Stimulated activated CD4-positive, alpha-beta T cell treated with anti-CD3 and anti-CD28 coated beads, Interleukin-15, amount 100 ng/mL, for 48 hours (primary cell): Measurements from ENCODE around the gene KCNH1.
A peak's percentile ranks its signal among the peaks of the same experiment; 100 is the strongest.

Source experiments
- DNase-seq, 2 donors: peaks; one replicate each; pipeline ENCODE4 v3.0.0-alpha.2; 2020; ENCODE audit warnings: low read depth in 2 of 2

Gene KCNH1, protein sequence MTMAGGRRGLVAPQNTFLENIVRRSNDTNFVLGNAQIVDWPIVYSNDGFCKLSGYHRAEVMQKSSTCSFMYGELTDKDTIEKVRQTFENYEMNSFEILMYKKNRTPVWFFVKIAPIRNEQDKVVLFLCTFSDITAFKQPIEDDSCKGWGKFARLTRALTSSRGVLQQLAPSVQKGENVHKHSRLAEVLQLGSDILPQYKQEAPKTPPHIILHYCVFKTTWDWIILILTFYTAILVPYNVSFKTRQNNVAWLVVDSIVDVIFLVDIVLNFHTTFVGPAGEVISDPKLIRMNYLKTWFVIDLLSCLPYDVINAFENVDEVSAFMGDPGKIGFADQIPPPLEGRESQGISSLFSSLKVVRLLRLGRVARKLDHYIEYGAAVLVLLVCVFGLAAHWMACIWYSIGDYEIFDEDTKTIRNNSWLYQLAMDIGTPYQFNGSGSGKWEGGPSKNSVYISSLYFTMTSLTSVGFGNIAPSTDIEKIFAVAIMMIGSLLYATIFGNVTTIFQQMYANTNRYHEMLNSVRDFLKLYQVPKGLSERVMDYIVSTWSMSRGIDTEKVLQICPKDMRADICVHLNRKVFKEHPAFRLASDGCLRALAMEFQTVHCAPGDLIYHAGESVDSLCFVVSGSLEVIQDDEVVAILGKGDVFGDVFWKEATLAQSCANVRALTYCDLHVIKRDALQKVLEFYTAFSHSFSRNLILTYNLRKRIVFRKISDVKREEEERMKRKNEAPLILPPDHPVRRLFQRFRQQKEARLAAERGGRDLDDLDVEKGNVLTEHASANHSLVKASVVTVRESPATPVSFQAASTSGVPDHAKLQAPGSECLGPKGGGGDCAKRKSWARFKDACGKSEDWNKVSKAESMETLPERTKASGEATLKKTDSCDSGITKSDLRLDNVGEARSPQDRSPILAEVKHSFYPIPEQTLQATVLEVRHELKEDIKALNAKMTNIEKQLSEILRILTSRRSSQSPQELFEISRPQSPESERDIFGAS

GRCh38 chr1:211133836-211134669, at the start of gene KCNH1:
TSS of gene KCNH1 (minus strand) at chr1:211134148. CDS start at chr1:211133945, 203 bp downstream.
- DNase-seq, result peak; percentile 69 to 77

DNA sequence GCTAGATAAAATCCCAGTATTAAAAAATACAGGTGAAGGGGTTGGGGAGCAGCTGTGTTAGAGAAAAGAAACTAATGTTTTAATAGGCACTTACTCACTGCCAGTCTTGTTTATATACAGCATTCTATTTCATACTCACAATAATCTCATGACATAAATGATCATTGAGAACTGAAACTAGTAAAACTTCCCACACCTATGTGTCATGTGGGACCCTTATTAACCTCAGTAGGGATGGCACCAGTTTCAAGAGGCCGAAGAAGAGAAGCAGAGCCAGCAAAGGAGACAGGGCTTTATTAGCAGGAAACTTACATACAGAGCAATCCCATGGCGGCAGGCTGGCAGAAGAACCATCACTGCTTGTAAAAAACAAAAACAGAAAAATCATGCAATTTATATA, 48.8 kb upstream of the KCNH1 start:
- DNase-seq, result no peak

DNA sequence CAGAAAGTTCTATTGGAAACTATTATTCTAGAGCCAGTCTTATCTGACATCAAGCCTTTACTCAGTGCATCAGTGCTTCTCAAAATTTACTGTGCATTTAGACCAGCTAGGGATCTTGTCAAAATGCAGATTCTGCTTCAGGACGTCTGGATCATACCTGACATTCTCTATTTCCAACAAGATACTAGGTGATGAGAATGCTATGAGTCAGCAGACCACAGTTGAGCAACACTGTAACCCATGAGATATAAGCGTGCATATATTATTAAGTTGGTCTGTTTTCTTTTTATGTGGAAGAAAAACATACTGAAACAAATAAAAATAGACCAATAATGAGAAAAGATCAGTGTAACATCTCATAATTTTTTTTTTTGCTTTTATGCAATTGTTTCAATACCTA, 40.4 kb upstream of the KCNH1 start:
- DNase-seq, result no peak

DNA sequence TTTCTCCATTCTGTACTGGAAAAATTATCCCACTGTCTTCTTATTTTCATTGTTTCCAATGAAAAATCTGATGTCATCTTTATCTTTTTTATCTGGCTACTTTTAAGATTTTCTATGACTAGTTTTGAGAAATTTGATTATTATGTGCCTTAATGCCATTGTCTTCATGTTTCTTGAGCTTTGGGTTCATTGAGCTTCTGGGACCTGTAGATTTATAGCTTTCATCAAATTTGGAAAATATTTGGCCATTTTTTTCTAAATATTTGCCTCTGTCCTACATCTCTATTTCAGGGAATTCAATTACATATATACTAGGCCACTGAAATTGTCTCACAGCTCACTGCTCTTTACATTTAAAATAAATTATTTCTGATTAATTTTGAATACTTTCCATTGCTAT, 38.7 kb upstream of the KCNH1 start:
- no peak for DNase-seq

DNA sequence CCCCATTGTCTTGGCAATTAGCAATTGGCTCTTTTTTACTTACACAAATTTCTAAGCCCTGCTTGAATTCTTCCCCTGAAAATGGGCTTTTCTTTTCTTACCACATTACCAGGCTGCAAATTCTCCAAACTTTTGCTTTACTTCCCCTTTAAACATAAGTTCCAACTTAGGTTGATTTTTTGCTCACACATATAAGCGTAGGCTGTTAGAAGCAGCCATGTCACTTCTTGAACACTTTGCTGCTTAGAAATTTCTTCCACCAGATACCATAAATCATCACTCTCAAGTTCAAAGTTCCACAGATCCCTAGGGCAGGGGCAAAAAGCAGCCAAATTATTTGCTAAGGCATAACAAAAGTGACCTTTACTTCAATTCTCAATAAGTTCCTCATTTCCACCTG, 35.4 kb upstream of the KCNH1 start:
- DNase-seq, result no peak

DNA sequence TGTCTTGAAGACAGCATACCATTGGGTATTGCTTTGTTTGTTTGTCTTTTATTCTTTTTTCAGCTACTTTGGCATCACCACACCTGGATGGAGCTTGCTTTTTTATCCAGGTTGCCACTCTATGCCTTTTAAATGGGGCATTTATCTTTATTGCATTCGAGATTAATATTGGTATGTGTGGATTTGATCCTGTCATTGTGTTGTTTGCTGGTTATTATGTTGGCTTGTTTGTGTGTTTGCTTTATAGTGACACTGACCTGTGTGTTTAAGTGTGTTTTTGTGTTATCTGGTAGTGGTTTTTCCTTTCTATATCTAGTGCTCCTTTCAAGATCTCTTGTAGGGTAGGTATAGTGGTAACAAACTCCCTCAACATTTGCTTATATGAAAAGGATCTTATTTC, 24.9 kb upstream of the KCNH1 start:
- no peak for DNase-seq

DNA sequence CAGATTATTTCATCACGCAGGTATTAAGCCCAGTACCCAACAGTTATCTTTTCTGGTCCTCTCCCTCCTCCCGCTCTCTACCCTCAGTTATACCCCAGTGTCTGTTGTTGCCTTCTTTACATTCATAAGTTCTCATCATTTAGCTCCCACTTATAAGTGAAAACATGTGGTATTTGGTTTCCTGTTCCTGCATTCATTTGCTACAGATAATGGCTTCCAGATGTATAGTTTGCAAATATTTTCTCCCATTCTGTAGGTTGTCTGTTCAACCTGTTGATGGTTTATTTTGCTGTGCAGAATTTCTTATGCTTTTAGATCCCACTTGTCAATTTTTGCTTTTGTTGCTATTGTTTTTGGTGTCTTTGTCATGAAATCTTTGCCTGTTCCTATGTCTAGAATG, 21.1 kb upstream of the KCNH1 start:
- DNase-seq, result no peak

- DNase-seq, result no peak
These were observed 20.0 kb upstream of the KCNH1 start for GRCh38 chr1:211153932-211154331.

GRCh38 chr1:211148366-211148765, 14.4 kb upstream of the KCNH1 start:
- DNase-seq, result no peak

DNA sequence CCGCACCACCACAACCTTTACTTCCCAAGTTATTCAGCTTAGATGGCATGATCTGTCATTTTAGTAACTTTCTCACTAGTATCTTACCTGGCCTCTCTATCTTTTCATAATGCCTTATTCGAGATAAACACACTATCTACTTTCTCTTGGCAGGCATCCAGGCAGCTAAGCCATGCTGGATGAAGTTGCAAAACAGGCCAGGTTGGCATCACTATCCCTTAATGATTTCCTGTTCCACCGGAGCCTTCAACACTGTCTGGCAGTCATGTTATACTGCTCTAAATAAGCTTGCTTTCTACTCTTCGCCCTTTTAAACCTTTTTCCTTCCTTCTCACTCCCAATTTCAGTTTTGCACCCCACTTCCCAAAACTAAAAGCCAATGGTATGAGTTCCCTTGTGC, 12.0 kb upstream of the KCNH1 start:
- no peak for DNase-seq

- no peak for DNase-seq
These were observed 1.5 kb upstream of the KCNH1 start for GRCh38 chr1:211135342-211135950.

- DNase-seq, result no peak
These were observed 534 bp downstream of the KCNH1 start for GRCh38 chr1:211133393-211133835.

- DNase-seq, result no peak
These were observed 1.1 kb downstream of the KCNH1 start for GRCh38 chr1:211132721-211133392.

DNA sequence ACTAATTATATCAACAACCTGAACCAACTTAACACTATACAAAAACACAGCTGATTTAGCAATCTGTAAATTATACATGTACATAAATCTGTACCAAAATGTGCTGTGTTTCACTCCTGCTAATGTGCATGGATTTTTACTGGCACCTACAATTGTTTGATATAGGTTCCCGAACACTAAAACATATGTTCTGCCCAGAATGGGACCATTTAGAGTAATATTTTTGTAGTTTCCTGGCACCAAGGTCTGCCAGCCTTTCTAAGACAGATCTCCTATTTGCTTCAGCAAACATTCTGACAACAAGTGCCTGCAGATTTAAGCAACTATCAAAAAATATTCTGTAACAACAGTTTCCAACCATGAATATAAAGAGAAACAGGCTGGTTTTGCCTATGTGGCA, 4.2 kb downstream of the KCNH1 start:
- DNase-seq, result no peak

DNA sequence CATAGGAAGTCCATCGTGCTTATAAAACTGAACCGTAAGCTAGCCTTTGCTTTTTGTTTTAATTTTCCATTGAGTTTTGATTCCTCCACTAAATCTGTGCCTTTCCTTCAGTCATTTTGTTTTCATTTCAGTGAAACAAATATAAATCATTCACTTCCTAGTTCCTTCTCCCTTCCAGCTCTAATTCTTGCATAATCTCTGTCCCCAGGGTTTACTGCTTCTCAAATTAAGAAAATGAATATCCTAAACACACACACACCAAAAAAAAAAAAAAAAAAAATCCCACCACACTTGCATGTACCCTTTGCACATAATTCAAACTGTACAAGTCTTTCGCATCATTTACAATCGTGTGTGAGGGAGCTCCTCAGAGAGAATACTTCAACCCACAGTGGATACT, 6.8 kb downstream of the KCNH1 start:
- no peak for DNase-seq

GRCh38 chr1:211126622-211127021, 7.3 kb downstream of the KCNH1 start:
- no peak for DNase-seq

DNA sequence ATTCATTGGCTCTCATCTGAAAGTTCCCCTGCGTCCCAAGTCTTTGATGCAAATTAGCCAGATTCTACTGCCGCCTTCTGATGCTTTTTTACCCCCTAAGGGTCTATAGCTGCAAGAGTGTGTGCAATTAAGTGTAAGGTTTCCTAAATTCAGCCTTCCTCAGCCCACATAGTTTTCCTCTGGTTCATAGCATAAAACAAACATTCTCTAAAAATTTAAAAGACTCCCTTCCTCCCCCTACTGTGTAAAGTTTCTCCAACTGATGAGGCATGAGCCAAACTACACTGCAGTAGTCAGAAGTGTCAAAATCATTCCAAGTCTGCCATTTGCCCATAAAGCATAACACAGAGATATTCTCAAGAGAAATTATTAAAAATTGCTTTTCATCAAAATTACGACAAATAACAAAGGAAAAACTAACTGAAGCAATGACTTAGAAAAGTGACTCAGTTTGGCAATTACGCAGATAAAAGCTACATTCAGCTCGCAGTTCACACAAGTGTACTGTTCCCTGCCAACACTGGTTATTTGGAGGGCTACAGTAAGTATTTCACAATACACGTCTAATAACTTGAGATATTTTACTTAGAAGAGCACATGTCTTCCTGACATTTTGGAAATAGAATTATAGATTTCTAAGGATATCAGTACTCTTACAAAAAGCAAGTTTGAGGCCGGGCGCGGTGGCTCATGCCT, 15.4 kb downstream of the KCNH1 start:
- no peak for DNase-seq

- DNase-seq, result no peak
These were observed 19.5 kb downstream of the KCNH1 start for GRCh38 chr1:211114446-211114845.

DNA sequence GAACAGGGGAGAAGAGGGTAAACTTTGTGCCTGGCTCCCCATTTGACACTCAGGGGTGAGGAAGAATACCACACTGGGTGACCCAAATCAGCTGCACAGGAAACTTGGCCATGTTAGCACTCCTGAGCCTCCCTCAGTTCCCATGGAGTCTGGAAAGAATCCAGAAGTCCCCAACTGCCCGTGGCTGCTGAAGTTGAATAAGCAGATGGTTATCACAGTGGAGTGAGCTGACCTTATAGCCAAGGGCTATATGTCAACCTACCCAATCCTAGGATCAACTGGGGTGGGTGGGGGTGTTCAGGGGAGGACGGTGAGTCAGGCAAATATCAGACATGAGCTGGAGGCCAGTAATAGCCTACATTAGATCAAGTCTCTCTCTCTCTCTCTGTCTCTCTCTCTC, 20.4 kb downstream of the KCNH1 start:
- DNase-seq, result no peak

- no peak for DNase-seq
These were observed 22.6 kb downstream of the KCNH1 start for GRCh38 chr1:211111351-211111750.
